ENCODE data around the gene SELENBP1. TPM values are rescaled to one million over a fixed set of nuclear protein-coding genes. Genes with fewer than 3 reads are reported as not detected.

The SELENBP1 gene
- total and polyA plus RNA-seq, 4 donors, result 84.1 to 282 (median 186) TPM

GRCh38 chr1:151402764-151403163 lies 30.3 kb upstream of the SELENBP1 start:
- peaks cover 3 to 11% (median 5%) of the 10 kb centered on the region in 5 donors for H3K4me1 ChIP-seq (ENCODE audit: control insufficient read depth in 5 of 5, insufficient read depth in 5 of 5, low read length in 5 of 5)
- TF ChIP-seq CTCF (IDR thresholded peaks at IDR 0.05; ENCODE audit: control extremely low read depth, extremely low read depth), result no peak
- H3K4me3 ChIP-seq, result no peak overlapping the region
- DNase-seq (no peak), ATAC-seq (ENCODE audit: insufficient read depth, low FRiP score) (no peak)
- no peak overlapping the region for H3K9ac ChIP-seq (ENCODE audit: insufficient read depth in 1 of 2, low read length in 2 of 2)
- no peaks in the 10 kb centered on the region for H3K9me3 ChIP-seq (ENCODE audit: control insufficient read depth in 4 of 4, insufficient read depth in 3 of 4, low read length in 3 of 4)
- no peak overlapping the region for H3K27ac ChIP-seq (ENCODE audit: low read depth in 1 of 2, low read length in 1 of 2)
- 72 to 74% methylated on average over 2 of the region's 2 CpGs for WGBS, 2 donors
- peaks cover 30 to 54% (median 41%) of the 10 kb centered on the region in 4 donors for H3K36me3 ChIP-seq (ENCODE audit: control insufficient read depth in 4 of 4, insufficient read depth in 4 of 4, low read length in 4 of 4)
- no peaks in the 10 kb centered on the region for H3K27me3 ChIP-seq (ENCODE audit: control insufficient read depth in 3 of 3, insufficient read depth in 3 of 3, low read length in 2 of 3)

- H3K27ac ChIP-seq (ENCODE audit: low read depth in 1 of 2, low read length in 1 of 2), result no peak overlapping the region
- ATAC-seq (ENCODE audit: insufficient read depth, low FRiP score), result no peak
- peaks cover 25 to 47% (median 39%) of the 10 kb centered on the region in 4 donors for H3K36me3 ChIP-seq (ENCODE audit: control insufficient read depth in 4 of 4, insufficient read depth in 4 of 4, low read length in 4 of 4)
Observed at GRCh38 chr1:151401860-151402259, 29.4 kb upstream of the SELENBP1 start.

GRCh38 chr1:151401125-151401788 lies 28.8 kb upstream of the SELENBP1 start:
- DNase-seq (no peak), ATAC-seq (ENCODE audit: insufficient read depth, low FRiP score) (no peak)
- Histone ChIP-seq H3K9me3 (ENCODE audit: control insufficient read depth in 4 of 4, insufficient read depth in 3 of 4, low read length in 3 of 4) (no peaks in the 10 kb centered on the region), H3K27ac (ENCODE audit: low read depth in 1 of 2, low read length in 1 of 2) (no peak overlapping the region), H3K27me3 (ENCODE audit: control insufficient read depth in 3 of 3, insufficient read depth in 3 of 3, low read length in 2 of 3) (no peaks in the 10 kb centered on the region), H3K4me3 (no peak overlapping the region), H3K36me3 (ENCODE audit: control insufficient read depth in 4 of 4, insufficient read depth in 4 of 4, low read length in 4 of 4) (peaks cover 20 to 44% (median 35%) of the 10 kb centered on the region in 4 donors), H3K9ac (ENCODE audit: insufficient read depth in 1 of 2, low read length in 2 of 2) (no peak overlapping the region), H3K4me1 (ENCODE audit: control insufficient read depth in 5 of 5, insufficient read depth in 5 of 5, low read length in 5 of 5) (peaks cover 3 to 11% (median 5%) of the 10 kb centered on the region in 5 donors)
- TF ChIP-seq CTCF (IDR thresholded peaks at IDR 0.05; ENCODE audit: control extremely low read depth, extremely low read depth), result no peak
- 94 to 95% methylated on average over 13 of the region's 13 CpGs for WGBS, 2 donors

More at GRCh38 chr1:151401860-151402259, 29.4 kb upstream of the SELENBP1 start:
- H3K27me3 ChIP-seq (ENCODE audit: control insufficient read depth in 3 of 3, insufficient read depth in 3 of 3, low read length in 2 of 3), result no peaks in the 10 kb centered on the region
- H3K4me3 ChIP-seq, result no peak overlapping the region
- no peak for TF ChIP-seq CTCF (IDR thresholded peaks at IDR 0.05; ENCODE audit: control extremely low read depth, extremely low read depth)
- no peak overlapping the region for H3K9ac ChIP-seq (ENCODE audit: insufficient read depth in 1 of 2, low read length in 2 of 2)
- peaks cover 3 to 11% (median 5%) of the 10 kb centered on the region in 5 donors for H3K4me1 ChIP-seq (ENCODE audit: control insufficient read depth in 5 of 5, insufficient read depth in 5 of 5, low read length in 5 of 5)
- no peak for DNase-seq
- WGBS, 2 donors, result 81 to 87% methylated on average over 2 of the region's 2 CpGs
- no peaks in the 10 kb centered on the region for H3K9me3 ChIP-seq (ENCODE audit: control insufficient read depth in 4 of 4, insufficient read depth in 3 of 4, low read length in 3 of 4)

Measured in lung (tissue), 12 donors.